22Rv1 (cell line): ENCODE results near the gene ING2.

ENCODE experiments used
- ZFX ChIP-seq: fragments of 450-650 bp; IDR thresholded peaks from 2 replicates; pipeline ENCODE4 v1.6.1; 2017; ENCODE audit warnings: antibody characterized with exemption, borderline replicate concordance
- TF ChIP-seq, protein P1 (sequence below): fragments of 450-650 bp; IDR thresholded peaks from 2 replicates; pipeline ENCODE4 v1.5.1; 2017; ENCODE audit warnings: mild to moderate bottlenecking

GRCh38 chr4:183533698-183534097 is 28.8 kb downstream of the ING2 start:
- TF ChIP-seq, protein P1, sequence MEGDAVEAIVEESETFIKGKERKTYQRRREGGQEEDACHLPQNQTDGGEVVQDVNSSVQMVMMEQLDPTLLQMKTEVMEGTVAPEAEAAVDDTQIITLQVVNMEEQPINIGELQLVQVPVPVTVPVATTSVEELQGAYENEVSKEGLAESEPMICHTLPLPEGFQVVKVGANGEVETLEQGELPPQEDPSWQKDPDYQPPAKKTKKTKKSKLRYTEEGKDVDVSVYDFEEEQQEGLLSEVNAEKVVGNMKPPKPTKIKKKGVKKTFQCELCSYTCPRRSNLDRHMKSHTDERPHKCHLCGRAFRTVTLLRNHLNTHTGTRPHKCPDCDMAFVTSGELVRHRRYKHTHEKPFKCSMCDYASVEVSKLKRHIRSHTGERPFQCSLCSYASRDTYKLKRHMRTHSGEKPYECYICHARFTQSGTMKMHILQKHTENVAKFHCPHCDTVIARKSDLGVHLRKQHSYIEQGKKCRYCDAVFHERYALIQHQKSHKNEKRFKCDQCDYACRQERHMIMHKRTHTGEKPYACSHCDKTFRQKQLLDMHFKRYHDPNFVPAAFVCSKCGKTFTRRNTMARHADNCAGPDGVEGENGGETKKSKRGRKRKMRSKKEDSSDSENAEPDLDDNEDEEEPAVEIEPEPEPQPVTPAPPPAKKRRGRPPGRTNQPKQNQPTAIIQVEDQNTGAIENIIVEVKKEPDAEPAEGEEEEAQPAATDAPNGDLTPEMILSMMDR = no peak
- TF ChIP-seq ZFX = no peak
